WTC11 (cell line): ENCODE results near the gene JAZF1. TPM values are rescaled to one million over a fixed set of nuclear protein-coding genes. Genes with fewer than 3 reads are reported as not detected.

Experiments
- ATAC-seq: fragments of 200-7000 bp; cut with Tn5 transposase; 2 replicates; pipeline ENCODE4 v1.10.0; 2021; ENCODE audit warnings: mild to moderate bottlenecking, moderate library complexity
- CTCF ChIA-PET: fragments of 300-600 bp; sonication (Branson Sonifier 250); formaldehyde crosslinking; loops from one replicate; lab custom pipeline; 2021; ENCODE audit warnings: antibody characterized with exemption; lab: Charles Lee
- POLR2A ChIA-PET: fragments of 350-600 bp; sonication (Branson Sonifier 250); formaldehyde crosslinking; loops from one replicate; lab custom pipeline; 2021; ENCODE audit warnings: antibody characterized with exemption; lab: Charles Lee
- DNase-seq: peaks from one replicate; pipeline ENCODE4 v3.0.0; 2021; ENCODE audit warnings: low spot score
- H3K27ac Mint-ChIP-seq: 2 replicates; pipeline ENCODE4 v1.8.0; 2021; ENCODE audit warnings: mixed read lengths
- H3K27me3 Mint-ChIP-seq: 2 replicates; pipeline ENCODE4 v1.8.0; 2021; ENCODE audit warnings: low read depth, mild to moderate bottlenecking, moderate library complexity, mixed read lengths
- H3K36me3 Mint-ChIP-seq: 2 replicates; pipeline ENCODE4 v1.8.0; 2021; ENCODE audit warnings: mixed read lengths
- H3K4me1 Mint-ChIP-seq: 2 replicates; pipeline ENCODE4 v1.8.0; 2022; ENCODE audit warnings: mixed read lengths
- H3K4me3 Mint-ChIP-seq: 2 replicates; pipeline ENCODE4 v1.8.0; 2021; ENCODE audit warnings: mild to moderate bottlenecking, moderate library complexity, mixed read lengths
- H3K9me3 Mint-ChIP-seq: 2 replicates; pipeline ENCODE4 v1.8.0; 2021; ENCODE audit warnings: mixed read lengths
- ATF3 ChIP-seq: sonication (generic); formaldehyde crosslinking; conservative IDR thresholded peaks from 2 replicates; pipeline ENCODE4 v1.8.1; 2022; ENCODE audit warnings: mild to moderate bottlenecking, missing genetic modification reagents
- CREB1 ChIP-seq: sonication (generic); formaldehyde crosslinking; IDR thresholded peaks from 2 replicates; pipeline ENCODE4 v1.8.0; 2023; ENCODE audit warnings: mild to moderate bottlenecking, missing genetic modification reagents
- EMX1 ChIP-seq: fragments of 250-450 bp; sonication (Bioruptor Pico); IDR thresholded peaks from 2 replicates; pipeline ENCODE4 v1.8.0; 2021; ENCODE audit warnings: mild to moderate bottlenecking
- FOXP4 ChIP-seq: sonication (generic); formaldehyde crosslinking; IDR thresholded peaks from 2 replicates; pipeline ENCODE4 v1.8.0; 2022; ENCODE audit warnings: mild to moderate bottlenecking, missing genetic modification reagents
- GABPB1 ChIP-seq: sonication (generic); formaldehyde crosslinking; IDR thresholded peaks from 2 replicates; pipeline ENCODE4 v1.8.1; 2023; ENCODE audit warnings: mild to moderate bottlenecking, missing genetic modification reagents
- GRHL2 ChIP-seq: fragments of 250-450 bp; sonication (Bioruptor Pico); IDR thresholded peaks from 2 replicates; pipeline ENCODE4 v1.8.0; 2022; ENCODE audit warnings: mild to moderate bottlenecking, moderate library complexity; ENCODE audit not compliant: insufficient replicate concordance, severe bottlenecking
- GTF2I ChIP-seq: fragments of 250-450 bp; sonication (Bioruptor Pico); conservative IDR thresholded peaks from 2 replicates; pipeline ENCODE4 v1.4.0; 2021; ENCODE audit warnings: mild to moderate bottlenecking
- HMGXB4 ChIP-seq: sonication (generic); formaldehyde crosslinking; IDR thresholded peaks from 2 replicates; pipeline ENCODE4 v1.8.1; 2023; ENCODE audit warnings: mild to moderate bottlenecking, moderate library complexity, missing genetic modification reagents
- IRF2 ChIP-seq: sonication (generic); formaldehyde crosslinking; IDR thresholded peaks from 2 replicates; pipeline ENCODE4 v1.8.0; 2022; ENCODE audit warnings: low read depth, missing genetic modification reagents, borderline replicate concordance
- MXD4 ChIP-seq: fragments of 250-450 bp; sonication (Bioruptor Pico); IDR thresholded peaks from 2 replicates; pipeline ENCODE4 v1.8.0; 2021; ENCODE audit warnings: mild to moderate bottlenecking, moderate library complexity, borderline replicate concordance
- NFE2L1 ChIP-seq: sonication (generic); formaldehyde crosslinking; IDR thresholded peaks from 2 replicates; pipeline ENCODE4 v1.8.1; 2023; ENCODE audit warnings: missing genetic modification reagents
- NR3C1 ChIP-seq: sonication (generic); formaldehyde crosslinking; conservative IDR thresholded peaks from 2 replicates; pipeline ENCODE4 v1.8.1; 2023; ENCODE audit warnings: low read depth, mild to moderate bottlenecking, missing genetic modification reagents
- OVOL2 ChIP-seq: fragments of 250-450 bp; sonication (Bioruptor Pico); IDR thresholded peaks from 2 replicates; pipeline ENCODE4 v1.9.0; 2021; ENCODE audit warnings: mild to moderate bottlenecking, borderline replicate concordance
- PREB ChIP-seq: sonication (generic); formaldehyde crosslinking; IDR thresholded peaks from 2 replicates; pipeline ENCODE4 v1.8.1; 2022; ENCODE audit warnings: mild to moderate bottlenecking, missing genetic modification reagents, moderate library complexity, borderline replicate concordance
- RELA ChIP-seq: sonication (generic); formaldehyde crosslinking; IDR thresholded peaks from 2 replicates; pipeline ENCODE4 v1.8.1; 2022; ENCODE audit warnings: missing genetic modification reagents, mild to moderate bottlenecking, borderline replicate concordance
- RORB ChIP-seq: fragments of 250-450 bp; sonication (Bioruptor Pico); IDR thresholded peaks from 2 replicates; pipeline ENCODE4 v1.9.0; 2021; ENCODE audit warnings: mild to moderate bottlenecking
- STAT6 ChIP-seq: sonication (generic); formaldehyde crosslinking; conservative IDR thresholded peaks from 2 replicates; pipeline ENCODE4 v1.8.1; 2023; ENCODE audit warnings: mild to moderate bottlenecking, low read depth, missing genetic modification reagents, moderate library complexity
- ZBTB43 ChIP-seq: sonication (generic); formaldehyde crosslinking; IDR thresholded peaks from 2 replicates; pipeline ENCODE4 v1.8.1; 2023; ENCODE audit warnings: mild to moderate bottlenecking, missing genetic modification reagents
- ZMAT4 ChIP-seq: fragments of 250-450 bp; sonication (Bioruptor Pico); IDR thresholded peaks from 2 replicates; pipeline ENCODE4 v1.9.0; 2021; ENCODE audit warnings: mild to moderate bottlenecking
- ZNF263 ChIP-seq: sonication (generic); formaldehyde crosslinking; IDR thresholded peaks from 2 replicates; pipeline ENCODE4 v1.8.1; 2022; ENCODE audit warnings: low read depth, mild to moderate bottlenecking, moderate library complexity, missing genetic modification reagents
- ZNF317 ChIP-seq: sonication (generic); formaldehyde crosslinking; IDR thresholded peaks from 2 replicates; pipeline ENCODE4 v1.8.1; 2023; ENCODE audit warnings: low read depth, mild to moderate bottlenecking, moderate library complexity, missing genetic modification reagents, borderline replicate concordance
- ZNF396 ChIP-seq: fragments of 250-450 bp; sonication (Bioruptor Pico); IDR thresholded peaks from 2 replicates; pipeline ENCODE4 v1.8.0; 2021; ENCODE audit warnings: mild to moderate bottlenecking, moderate library complexity, borderline replicate concordance
- ZNF416 ChIP-seq: fragments of 250-450 bp; sonication (Bioruptor Pico); IDR thresholded peaks from 2 replicates; pipeline ENCODE4 v1.9.0; 2021; ENCODE audit warnings: mild to moderate bottlenecking, inconsistent platforms
- ZSCAN18 ChIP-seq: fragments of 250-450 bp; sonication (Bioruptor Pico); IDR thresholded peaks from 2 replicates; pipeline ENCODE4 v2.1.2; 2022; ENCODE audit warnings: mild to moderate bottlenecking, moderate library complexity
- total RNA-seq: library from RNA; stranded (reverse); gene quantifications from 3 replicates; pipeline ENCODE4 v1.2.3, GENCODE V29; 2021

JAZF1 gene
- total RNA-seq, 1 experiment from 2014 or later = 19.0 TPM

GRCh38 chr7:28037220-28038010, 143.2 kb downstream of the JAZF1 start:
- Mint-ChIP-seq H3K4me1 (peaks cover 32% of the 10 kb centered on the region), H3K9me3 (no peaks in the 10 kb centered on the region), H3K27me3 (no peaks in the 10 kb centered on the region; the same call in 1 of the 2 replicates), H3K27ac (no peak overlapping the region), H3K4me3 (no peak overlapping the region), H3K36me3 (no peaks in the 10 kb centered on the region)
- ATAC-seq (no peak), DNase-seq (no peak)
- POLR2A ChIA-PET = no interaction called here
- no peak for TF ChIP-seq ZNF396 (CRISPR knock-in tag)
- no peak for TF ChIP-seq RELA (CRISPR knock-in tag)
- no peak for TF ChIP-seq GABPB1 (CRISPR knock-in tag)
- TF ChIP-seq CREB1 = no peak
- no peak for TF ChIP-seq ZNF416 (CRISPR knock-in tag)
- TF ChIP-seq ZSCAN18 (CRISPR knock-in tag) = no peak
- no peak for TF ChIP-seq PREB (CRISPR knock-in tag)
- no peak for TF ChIP-seq MXD4
- TF ChIP-seq OVOL2 (CRISPR knock-in tag) = no peak
- TF ChIP-seq RORB = no peak
- TF ChIP-seq GRHL2 (CRISPR knock-in tag) = no peak
- TF ChIP-seq EMX1 = no peak
- TF ChIP-seq NR3C1 = no peak
- TF ChIP-seq ZNF263 (CRISPR knock-in tag) = no peak
- CTCF ChIA-PET = interaction anchor here (2.6 to 2.7 kb wide), 2 partner anchors 24 to 57 kb away, joined by 15 read pairs; no protein-coding TSS in a partner anchor

GRCh38 chr7:28036696-28037095, 143.9 kb downstream of the JAZF1 start:
- Mint-ChIP-seq H3K36me3 (no peaks in the 10 kb centered on the region), H3K4me3 (no peak overlapping the region), H3K27ac (no peak overlapping the region), H3K4me1 (peaks cover 37% of the 10 kb centered on the region), H3K9me3 (no peaks in the 10 kb centered on the region), H3K27me3 (no peaks in the 10 kb centered on the region; the same call in 1 of the 2 replicates)
- no peak for DNase-seq
- no peak for ATAC-seq
- POLR2A ChIA-PET = no interaction called here
- CTCF ChIA-PET = interaction anchor here (2.7 kb wide), 1 partner anchor 57 kb away, joined by 15 read pairs; no protein-coding TSS in a partner anchor
- TF ChIP-seq HMGXB4 (CRISPR knock-in tag) (no peak), NFE2L1 (CRISPR knock-in tag) (no peak), EMX1 (no peak), ZBTB43 (CRISPR knock-in tag) (no peak), FOXP4 (CRISPR knock-in tag) (no peak), IRF2 (CRISPR knock-in tag) (no peak), STAT6 (CRISPR knock-in tag) (no peak), ZNF396 (CRISPR knock-in tag) (no peak), GTF2I (CRISPR knock-in tag) (no peak), ZNF263 (CRISPR knock-in tag) (no peak), ATF3 (CRISPR knock-in tag) (no peak), ZNF317 (CRISPR knock-in tag) (no peak), ZMAT4 (no peak)
